Measurements from ENCODE around the gene KIF26A.
"Not testable (repeated sequence)": the region's sequence is repeated elsewhere in the genome, so short reads cannot be mapped to it uniquely, and the experiment has no call there.

Gene KIF26A

GRCh38 chr14:104225278-104226190, 87.1 kb downstream of the KIF26A start:
- DNase-seq, result not testable (repeated sequence)

GRCh38 chr14:104226421-104227383, 88.3 kb downstream of the KIF26A start:
- no peak for DNase-seq

- no peak for DNase-seq
Observed at GRCh38 chr14:104227806-104228205, 89.4 kb downstream of the KIF26A start.

GRCh38 chr14:104228221-104228620, 89.8 kb downstream of the KIF26A start:
- DNase-seq, result no peak

GRCh38 chr14:104228716-104229533, 90.5 kb downstream of the KIF26A start:
- DNase-seq, result no peak

- no peak for DNase-seq
Observed at GRCh38 chr14:104229534-104230055, 91.2 kb downstream of the KIF26A start.

GRCh38 chr14:104230119-104230815, 91.9 kb downstream of the KIF26A start:
- no peak for DNase-seq

All from T-helper 9 cell (primary cell).